MM.1S (cell line): ENCODE results near the gene KCNMA1.

Experiments
- DNase-seq: peaks from one replicate; pipeline ENCODE4 v3.0.0-alpha.2; 2015
- H2AFZ ChIP-seq: fragments of 300-600 bp; sonication (generic); 2 replicates; pipeline ENCODE4 v1.6.0; 2016; ENCODE audit warnings: antibody characterized with exemption, low read length
- H3F3A ChIP-seq: fragments of 300-600 bp; sonication (generic); 2 replicates; pipeline ENCODE4 v1.6.1; 2016; ENCODE audit warnings: mild to moderate bottlenecking, antibody characterized with exemption, low read length, moderate library complexity, mixed read lengths; ENCODE audit not compliant: insufficient read depth
- H3K27ac ChIP-seq: fragments of 300-600 bp; sonication (generic); 2 replicates; pipeline ENCODE4 v1.5.1; 2016; ENCODE audit warnings: mild to moderate bottlenecking, low read length
- H3K27me3 ChIP-seq: fragments of 300-600 bp; sonication (generic); replicated peaks from 2 replicates; pipeline ENCODE4 v1.6.0; 2016; ENCODE audit warnings: low read length; ENCODE audit not compliant: insufficient read depth
- H3K36me3 ChIP-seq: fragments of 300-600 bp; sonication (generic); replicated peaks from 2 replicates; pipeline ENCODE4 v1.6.1; 2016; ENCODE audit warnings: mild to moderate bottlenecking, low read length, mixed read lengths; ENCODE audit not compliant: insufficient read depth
- H3K4me1 ChIP-seq: fragments of 300-600 bp; sonication (generic); 2 replicates; pipeline ENCODE4 v1.6.1; 2016; ENCODE audit warnings: low read length, mixed read lengths
- H3K4me2 ChIP-seq: fragments of 300-600 bp; sonication (generic); 2 replicates; pipeline ENCODE4 v1.6.0; 2016; ENCODE audit warnings: low read depth, low read length
- H3K4me3 ChIP-seq: fragments of 300-600 bp; sonication (generic); 2 replicates; pipeline ENCODE4 v1.5.1; 2016; ENCODE audit warnings: low read length, mixed read lengths
- H3K79me2 ChIP-seq: fragments of 300-600 bp; sonication (generic); 2 replicates; pipeline ENCODE4 v1.6.1; 2016; ENCODE audit warnings: mixed run types, low read length, mixed read lengths
- H3K9ac ChIP-seq: fragments of 300-600 bp; sonication (generic); 2 replicates; pipeline ENCODE4 v1.6.1; 2016; ENCODE audit warnings: low read length, mixed read lengths
- H3K9me2 ChIP-seq: fragments of 300-600 bp; sonication (generic); replicated peaks from 2 replicates; pipeline ENCODE4 v1.6.1; 2016; ENCODE audit warnings: mild to moderate bottlenecking, low read length, mixed read lengths; ENCODE audit not compliant: insufficient read depth
- H3K9me3 ChIP-seq: fragments of 300-600 bp; sonication (generic); replicated peaks from 2 replicates; pipeline ENCODE4 v1.6.1; 2016; ENCODE audit warnings: mild to moderate bottlenecking, low read length, mixed read lengths; ENCODE audit not compliant: insufficient read depth
- H4K20me1 ChIP-seq: fragments of 300-600 bp; sonication (generic); 2 replicates; pipeline ENCODE4 v1.6.1; 2016; ENCODE audit warnings: mild to moderate bottlenecking, low read length, moderate library complexity, mixed read lengths; ENCODE audit not compliant: insufficient read depth
- CTCF ChIP-seq: fragments of 300-600 bp; sonication (generic); IDR thresholded peaks from 2 replicates; pipeline ENCODE4 v1.5.1; 2016; ENCODE audit warnings: antibody characterized with exemption, low read length, mixed read lengths
- EZH2 ChIP-seq: fragments of 300-600 bp; sonication (generic); optimal IDR thresholded peaks from 2 replicates; pipeline ENCODE3; 2017; ENCODE audit warnings: low read depth, mild to moderate bottlenecking, antibody characterized with exemption, low read length, mixed read lengths
- EZH2phosphoT487 ChIP-seq: fragments of 300-600 bp; sonication (generic); IDR thresholded peaks from 2 replicates; pipeline ENCODE4 v1.6.1; 2018; ENCODE audit warnings: antibody characterized with exemption, low read length

KCNMA1 gene

GRCh38 chr10:77158666-77159065 lies 478.9 kb downstream of the KCNMA1 start:
- TF ChIP-seq EZH2 (no peak), CTCF (no peak), EZH2phosphoT487 (no peak)
- no peaks in the 10 kb centered on the region for H3F3A ChIP-seq
- DNase-seq = no peak
- no peaks in the 10 kb centered on the region; the same call in 1 of the 2 replicates for H3K4me1 ChIP-seq
- H3K36me3 ChIP-seq = no peaks in the 10 kb centered on the region
- H2AFZ ChIP-seq = no peak overlapping the region
- no peaks in the 10 kb centered on the region for H3K79me2 ChIP-seq
- H3K4me2 ChIP-seq = no peak overlapping the region
- no peaks in the 10 kb centered on the region for H3K9me3 ChIP-seq
- H3K4me3 ChIP-seq = no peak overlapping the region
- H3K27ac ChIP-seq = no peak overlapping the region
- no peaks in the 10 kb centered on the region for H4K20me1 ChIP-seq
- H3K9me2 ChIP-seq = no peaks in the 10 kb centered on the region
- H3K27me3 ChIP-seq = no peaks in the 10 kb centered on the region
- H3K9ac ChIP-seq = no peak overlapping the region

GRCh38 chr10:77157248-77158019 lies 480.2 kb downstream of the KCNMA1 start:
- Histone ChIP-seq H3K9ac (no peak overlapping the region), H3K4me2 (no peak overlapping the region), H2AFZ (no peak overlapping the region), H4K20me1 (no peaks in the 10 kb centered on the region), H3K36me3 (no peaks in the 10 kb centered on the region), H3K4me1 (no peaks in the 10 kb centered on the region), H3K9me3 (no peaks in the 10 kb centered on the region), H3K4me3 (no peak overlapping the region), H3K79me2 (no peaks in the 10 kb centered on the region), H3K9me2 (no peaks in the 10 kb centered on the region), H3F3A (no peaks in the 10 kb centered on the region), H3K27ac (no peak overlapping the region), H3K27me3 (no peaks in the 10 kb centered on the region)
- DNase-seq = no peak
- TF ChIP-seq CTCF (no peak), EZH2phosphoT487 (no peak), EZH2 (no peak)

GRCh38 chr10:77156406-77156879 lies 481.2 kb downstream of the KCNMA1 start:
- Histone ChIP-seq H3K9ac (no peak overlapping the region), H3K79me2 (no peaks in the 10 kb centered on the region), H3K9me3 (no peaks in the 10 kb centered on the region), H3K9me2 (no peaks in the 10 kb centered on the region), H3K4me2 (no peak overlapping the region), H3K4me3 (no peak overlapping the region), H3K36me3 (no peaks in the 10 kb centered on the region), H2AFZ (no peak overlapping the region), H3K27me3 (no peaks in the 10 kb centered on the region), H4K20me1 (no peaks in the 10 kb centered on the region), H3K4me1 (no peaks in the 10 kb centered on the region), H3K27ac (no peak overlapping the region), H3F3A (no peaks in the 10 kb centered on the region)
- DNase-seq = no peak
- TF ChIP-seq EZH2phosphoT487 = no peak

- no peak overlapping the region for H3K9ac ChIP-seq
- no peaks in the 10 kb centered on the region for H3K79me2 ChIP-seq
- H4K20me1 ChIP-seq = no peaks in the 10 kb centered on the region
- no peaks in the 10 kb centered on the region for H3K9me2 ChIP-seq
- no peaks in the 10 kb centered on the region for H3K9me3 ChIP-seq
- H3K4me3 ChIP-seq = no peak overlapping the region
- H3F3A ChIP-seq = no peaks in the 10 kb centered on the region
- TF ChIP-seq EZH2 = no peak
- TF ChIP-seq EZH2phosphoT487 = no peak
- no peak for TF ChIP-seq CTCF
- H3K4me1 ChIP-seq = no peaks in the 10 kb centered on the region
- no peak overlapping the region for H3K27ac ChIP-seq
- no peak for DNase-seq
- no peaks in the 10 kb centered on the region for H3K27me3 ChIP-seq
- H3K4me2 ChIP-seq = no peak overlapping the region
- H3K36me3 ChIP-seq = no peaks in the 10 kb centered on the region
- H2AFZ ChIP-seq = no peak overlapping the region
These were observed 485.4 kb downstream of the KCNMA1 start for GRCh38 chr10:77152256-77152655.
